K562 (cell line): ENCODE results near the gene NLK. TPM values are rescaled to one million over a fixed set of nuclear protein-coding genes. Genes with fewer than 3 reads are reported as not detected.
A peak's percentile ranks its signal among the peaks of the same experiment; 100 is the strongest.

Source experiments
- ATF1 ChIP-seq, 2 experiments: fragments of 450-650 bp in 1 of 2; IDR thresholded peaks; 2 replicates each; pipeline ENCODE4 v1.6.1; 2016; ENCODE audit warnings: missing compliant biosample characterization in 1 of 2, missing genetic modification characterization in 1 of 2
- CEBPB ChIP-seq: fragments of 450-650 bp; IDR thresholded peaks from 2 replicates; pipeline ENCODE4 v1.6.1; 2016; ENCODE audit warnings: missing genetic modification characterization, missing compliant biosample characterization
- DPF2 ChIP-seq: fragments of 450-650 bp; IDR thresholded peaks from 2 replicates; pipeline ENCODE4 v1.6.1; 2016
- GTF2A2 ChIP-seq: IDR thresholded peaks from 2 replicates; pipeline ENCODE4 v1.6.1; 2016; ENCODE audit warnings: mild to moderate bottlenecking, missing genetic modification characterization, missing compliant biosample characterization
- HDAC6 ChIP-seq: IDR thresholded peaks from 2 replicates; pipeline ENCODE4 v1.6.1; 2012; ENCODE audit warnings: low read depth, mild to moderate bottlenecking, control low read depth, inconsistent platforms, low read length, moderate library complexity
- JUN ChIP-seq, 2 experiments: sonication (generic) in 1 of 2; formaldehyde crosslinking in 1 of 2; IDR thresholded peaks; 2 replicates each; pipeline versions ENCODE4 v1.6.1 to v1.8.0; 2012 to 2022; ENCODE audit warnings: borderline replicate concordance in 2 of 2, mild to moderate bottlenecking in 2 of 2, improper control_type of control experiment in 1 of 2, low read depth in 1 of 2, low read length in 1 of 2, missing genetic modification reagents in 1 of 2
- MBD2 ChIP-seq: sonication (generic); IDR thresholded peaks from 2 replicates; pipeline ENCODE4 v1.6.1; 2016; ENCODE audit warnings: low read depth, borderline replicate concordance
- NBN ChIP-seq: fragments of 450-650 bp; IDR thresholded peaks from 2 replicates; pipeline ENCODE4 v1.6.1; 2016; ENCODE audit warnings: low read depth, mild to moderate bottlenecking
- NCOA4 ChIP-seq: fragments of 450-650 bp; IDR thresholded peaks from 2 replicates; pipeline ENCODE4 v1.6.1; 2018; ENCODE audit warnings: mild to moderate bottlenecking; ENCODE audit not compliant: partially characterized antibody
- NFE2L1 ChIP-seq: fragments of 450-650 bp; IDR thresholded peaks from 2 replicates; pipeline ENCODE4 v1.6.1; 2016; ENCODE audit warnings: missing genetic modification characterization, low read depth, mild to moderate bottlenecking, missing compliant biosample characterization, moderate library complexity, borderline replicate concordance
- PHF20 ChIP-seq: fragments of 450-650 bp; IDR thresholded peaks from 2 replicates; pipeline ENCODE4 v1.6.1; 2018; ENCODE audit not compliant: partially characterized antibody
- POLR2A ChIP-seq: fragments of 450-650 bp; conservative IDR thresholded peaks from 2 replicates; pipeline ENCODE4 v1.6.1; 2016
- RBFOX2 ChIP-seq: fragments of 200-400 bp; formaldehyde crosslinking; IDR thresholded peaks from 2 replicates; pipeline ENCODE4 v1.6.1; 2017; ENCODE audit warnings: low read depth, mild to moderate bottlenecking, low read length, moderate library complexity
- RBM14 ChIP-seq: fragments of 200-400 bp; formaldehyde crosslinking; IDR thresholded peaks from 2 replicates; pipeline ENCODE4 v1.6.1; 2018; ENCODE audit warnings: low read depth, mild to moderate bottlenecking, low read length, moderate library complexity, borderline replicate concordance; ENCODE audit not compliant: insufficient read depth
- SLC30A9 ChIP-seq: fragments of 250-450 bp; sonication (Bioruptor Pico); IDR thresholded peaks from 2 replicates; pipeline ENCODE4 v1.8.0; 2022; ENCODE audit warnings: mild to moderate bottlenecking, moderate library complexity
- TBP ChIP-seq: optimal IDR thresholded peaks from 2 replicates; pipeline ENCODE3; 2011; ENCODE audit warnings: low read depth, low read length, improper control_type of control experiment
- TEAD2 ChIP-seq: fragments of 450-650 bp; IDR thresholded peaks from 2 replicates; pipeline ENCODE4 v1.6.1; 2016; ENCODE audit warnings: missing genetic modification characterization, control low read depth, missing compliant biosample characterization
- ZNF561 ChIP-seq: fragments of 450-650 bp; formaldehyde crosslinking; conservative IDR thresholded peaks from 2 replicates; pipeline ENCODE4 v1.4.0; 2020; ENCODE audit warnings: mild to moderate bottlenecking, moderate library complexity
- ZNF707 ChIP-seq: fragments of 250-450 bp; sonication (Bioruptor Pico); conservative IDR thresholded peaks from 2 replicates; pipeline ENCODE4 v1.8.0; 2022; ENCODE audit warnings: inconsistent platforms, mild to moderate bottlenecking, moderate library complexity
- polyA plus RNA-seq, 8 experiments: library from polyadenylated mRNA; depleted of rRNA in 4 of 8; stranded (reverse) in 5 of 8; unstranded in 3 of 8; fragments of >200 nt; fragmentation: Nextera tagmentation in 2 of 8; fragmentation: Illumina TruSeq in 1 of 8; extraction: Ambion mirVana in 2 of 8; extraction: Trizol in 1 of 8; gene quantifications; 2 replicates each; pipeline versions ENCODE4 v1.2.1 to v1.2.3, GENCODE V29; 2011 to 2014; ENCODE audit warnings: inconsistent platforms in 1 of 8, missing spikeins in 1 of 8
- total RNA-seq, 7 experiments: library from RNA; depleted of rRNA in 6 of 7; stranded (reverse); fragments of >200 nt in 6 of 7; fragmentation: Illumina TruSeq in 2 of 7; extraction: Trizol in 2 of 7; gene quantifications; 2 replicates each; pipeline versions ENCODE4 v1.2.1 to v1.2.3, GENCODE V29; 2011 to 2021; ENCODE audit warnings: low replicate concordance in 1 of 7
- TF ChIP-seq, protein P1 (sequence below): fragments of 250-450 bp; sonication (Bioruptor Pico); IDR thresholded peaks from 2 replicates; pipeline ENCODE4 v1.9.0; 2021; ENCODE audit warnings: mild to moderate bottlenecking, inconsistent platforms
- TF ChIP-seq, protein P2 (sequence below): sonication (generic); formaldehyde crosslinking; IDR thresholded peaks from 2 replicates; pipeline ENCODE4 v1.8.1; 2023; ENCODE audit warnings: mild to moderate bottlenecking, missing genetic modification reagents, moderate library complexity
- TF ChIP-seq, protein P3 (sequence below): fragments of 150-350 bp; IDR thresholded peaks from 2 replicates; pipeline ENCODE4 v1.6.1; 2014; ENCODE audit warnings: low read depth, mild to moderate bottlenecking, low read length, borderline replicate concordance

Gene NLK
- total and polyA plus RNA-seq, 9 of the 15 experiments (the other 6 are each of a cell fraction or from before 2014, with no cell fraction given) = 10.9 to 59.6 (median 26.7) TPM

DNA sequence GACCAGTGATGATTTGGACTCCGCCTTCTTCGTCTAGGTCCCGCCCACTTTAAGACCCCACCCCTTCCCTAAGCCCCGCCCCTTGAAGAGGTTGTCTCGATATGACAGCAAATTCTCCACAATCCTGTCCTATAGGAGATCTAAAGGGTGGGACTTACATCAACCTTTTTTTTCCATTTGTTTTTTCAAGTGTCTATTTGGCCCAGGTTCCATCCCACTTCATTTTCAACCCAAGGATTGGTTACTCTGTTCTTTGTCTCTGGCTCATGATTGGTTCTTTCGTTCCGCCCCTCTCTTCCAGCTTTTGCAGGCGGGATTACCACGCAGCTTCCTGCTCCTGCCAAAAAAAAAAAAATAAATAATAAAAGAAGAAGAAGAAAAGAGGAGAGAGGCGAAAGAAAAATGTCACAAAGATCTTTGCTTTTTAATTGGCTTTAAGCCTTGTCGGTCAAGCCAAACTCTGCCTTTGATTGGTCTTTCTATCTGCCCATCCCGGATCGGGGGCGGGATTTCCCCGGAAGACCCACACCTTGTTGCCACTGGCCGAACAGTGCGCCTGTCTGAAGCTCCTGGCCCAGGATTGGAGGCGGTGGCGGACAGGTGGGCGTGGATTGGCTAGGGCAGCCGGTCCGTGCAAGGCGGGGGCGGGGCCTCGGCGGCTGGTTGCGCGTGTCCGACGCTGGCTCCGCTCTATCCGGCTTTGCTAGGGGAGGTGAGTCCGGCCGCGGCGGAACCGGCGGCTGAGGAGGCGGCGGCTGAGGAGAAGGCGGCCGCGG lies 1.2 kb upstream of the NLK start (continued):
- TF ChIP-seq, protein P1, sequence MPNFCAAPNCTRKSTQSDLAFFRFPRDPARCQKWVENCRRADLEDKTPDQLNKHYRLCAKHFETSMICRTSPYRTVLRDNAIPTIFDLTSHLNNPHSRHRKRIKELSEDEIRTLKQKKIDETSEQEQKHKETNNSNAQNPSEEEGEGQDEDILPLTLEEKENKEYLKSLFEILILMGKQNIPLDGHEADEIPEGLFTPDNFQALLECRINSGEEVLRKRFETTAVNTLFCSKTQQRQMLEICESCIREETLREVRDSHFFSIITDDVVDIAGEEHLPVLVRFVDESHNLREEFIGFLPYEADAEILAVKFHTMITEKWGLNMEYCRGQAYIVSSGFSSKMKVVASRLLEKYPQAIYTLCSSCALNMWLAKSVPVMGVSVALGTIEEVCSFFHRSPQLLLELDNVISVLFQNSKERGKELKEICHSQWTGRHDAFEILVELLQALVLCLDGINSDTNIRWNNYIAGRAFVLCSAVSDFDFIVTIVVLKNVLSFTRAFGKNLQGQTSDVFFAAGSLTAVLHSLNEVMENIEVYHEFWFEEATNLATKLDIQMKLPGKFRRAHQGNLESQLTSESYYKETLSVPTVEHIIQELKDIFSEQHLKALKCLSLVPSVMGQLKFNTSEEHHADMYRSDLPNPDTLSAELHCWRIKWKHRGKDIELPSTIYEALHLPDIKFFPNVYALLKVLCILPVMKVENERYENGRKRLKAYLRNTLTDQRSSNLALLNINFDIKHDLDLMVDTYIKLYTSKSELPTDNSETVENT (CRISPR knock-in tag) = no peak
- TF ChIP-seq CEBPB (tag) (no peak), ZNF707 (CRISPR knock-in tag) (no peak), HDAC6 (no peak), POLR2A (peak; percentile 64), GTF2A2 (tag) (no peak), NCOA4 (no peak), MBD2 (peak; percentile 100), RBFOX2 (peak; percentile 89), DPF2 (no peak), TBP (peak; percentile 87), TEAD2 (tag) (no peak), ZNF561 (no peak), ATF1 (CRISPR knock-in tag; IDR thresholded peaks at IDR 0.05) (no peak), ATF1 (tag; IDR thresholded peaks at IDR 0.05) (peak; percentile 95), NFE2L1 (tag) (no peak), JUN (IDR thresholded peaks at IDR 0.05; ENCODE audit: borderline replicate concordance, low read depth, low read length) (peak; percentile 36; the same call in 1 of the 2 replicates), JUN (CRISPR knock-in tag; IDR thresholded peaks at IDR 0.05; ENCODE audit: borderline replicate concordance) (no peak), NBN (no peak), SLC30A9 (no peak), PHF20 (no peak), RBM14 (no peak)
- TF ChIP-seq, protein P2, sequence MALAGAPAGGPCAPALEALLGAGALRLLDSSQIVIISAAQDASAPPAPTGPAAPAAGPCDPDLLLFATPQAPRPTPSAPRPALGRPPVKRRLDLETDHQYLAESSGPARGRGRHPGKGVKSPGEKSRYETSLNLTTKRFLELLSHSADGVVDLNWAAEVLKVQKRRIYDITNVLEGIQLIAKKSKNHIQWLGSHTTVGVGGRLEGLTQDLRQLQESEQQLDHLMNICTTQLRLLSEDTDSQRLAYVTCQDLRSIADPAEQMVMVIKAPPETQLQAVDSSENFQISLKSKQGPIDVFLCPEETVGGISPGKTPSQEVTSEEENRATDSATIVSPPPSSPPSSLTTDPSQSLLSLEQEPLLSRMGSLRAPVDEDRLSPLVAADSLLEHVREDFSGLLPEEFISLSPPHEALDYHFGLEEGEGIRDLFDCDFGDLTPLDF (CRISPR knock-in tag) = no peak
- TF ChIP-seq, protein P3, sequence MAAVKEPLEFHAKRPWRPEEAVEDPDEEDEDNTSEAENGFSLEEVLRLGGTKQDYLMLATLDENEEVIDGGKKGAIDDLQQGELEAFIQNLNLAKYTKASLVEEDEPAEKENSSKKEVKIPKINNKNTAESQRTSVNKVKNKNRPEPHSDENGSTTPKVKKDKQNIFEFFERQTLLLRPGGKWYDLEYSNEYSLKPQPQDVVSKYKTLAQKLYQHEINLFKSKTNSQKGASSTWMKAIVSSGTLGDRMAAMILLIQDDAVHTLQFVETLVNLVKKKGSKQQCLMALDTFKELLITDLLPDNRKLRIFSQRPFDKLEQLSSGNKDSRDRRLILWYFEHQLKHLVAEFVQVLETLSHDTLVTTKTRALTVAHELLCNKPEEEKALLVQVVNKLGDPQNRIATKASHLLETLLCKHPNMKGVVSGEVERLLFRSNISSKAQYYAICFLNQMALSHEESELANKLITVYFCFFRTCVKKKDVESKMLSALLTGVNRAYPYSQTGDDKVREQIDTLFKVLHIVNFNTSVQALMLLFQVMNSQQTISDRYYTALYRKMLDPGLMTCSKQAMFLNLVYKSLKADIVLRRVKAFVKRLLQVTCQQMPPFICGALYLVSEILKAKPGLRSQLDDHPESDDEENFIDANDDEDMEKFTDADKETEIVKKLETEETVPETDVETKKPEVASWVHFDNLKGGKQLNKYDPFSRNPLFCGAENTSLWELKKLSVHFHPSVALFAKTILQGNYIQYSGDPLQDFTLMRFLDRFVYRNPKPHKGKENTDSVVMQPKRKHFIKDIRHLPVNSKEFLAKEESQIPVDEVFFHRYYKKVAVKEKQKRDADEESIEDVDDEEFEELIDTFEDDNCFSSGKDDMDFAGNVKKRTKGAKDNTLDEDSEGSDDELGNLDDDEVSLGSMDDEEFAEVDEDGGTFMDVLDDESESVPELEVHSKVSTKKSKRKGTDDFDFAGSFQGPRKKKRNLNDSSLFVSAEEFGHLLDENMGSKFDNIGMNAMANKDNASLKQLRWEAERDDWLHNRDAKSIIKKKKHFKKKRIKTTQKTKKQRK = peak; percentile 99
